K562 (cell line): Measurements from ENCODE around the gene NACC1. TPM values are rescaled to one million over a fixed set of nuclear protein-coding genes. Genes with fewer than 3 reads are reported as not detected.

Source experiments
- BRD4 ChIP-seq: fragments of 200-600 bp; sonication (generic); IDR thresholded peaks from 2 replicates; pipeline ENCODE4 v1.6.1; 2017; ENCODE audit warnings: inconsistent platforms
- CBFA2T3 ChIP-seq: fragments of 450-650 bp; IDR thresholded peaks from 2 replicates; pipeline ENCODE4 v1.6.1; 2017
- E2F1 ChIP-seq: sonication (generic); formaldehyde crosslinking; IDR thresholded peaks from 2 replicates; pipeline ENCODE4 v1.8.1; 2023; ENCODE audit warnings: mild to moderate bottlenecking, missing genetic modification reagents, moderate library complexity
- HNRNPUL1 ChIP-seq: fragments of 200-400 bp; formaldehyde crosslinking; IDR thresholded peaks from 2 replicates; pipeline ENCODE4 v1.6.1; 2017; ENCODE audit warnings: low read length
- JUN ChIP-seq, 2 experiments: sonication (generic) in 1 of 2; formaldehyde crosslinking in 1 of 2; IDR thresholded peaks; 2 replicates each; pipeline versions ENCODE4 v1.6.1 to v1.8.0; 2012 to 2022; ENCODE audit warnings: borderline replicate concordance in 2 of 2, mild to moderate bottlenecking in 2 of 2, improper control_type of control experiment in 1 of 2, low read depth in 1 of 2, low read length in 1 of 2, missing genetic modification reagents in 1 of 2
- KAT8 ChIP-seq: fragments of 450-650 bp; IDR thresholded peaks from 2 replicates; pipeline ENCODE4 v1.6.1; 2016; ENCODE audit warnings: low read depth, mild to moderate bottlenecking
- KLF13 ChIP-seq: fragments of 450-650 bp; IDR thresholded peaks from 2 replicates; pipeline ENCODE4 v1.6.1; 2016; ENCODE audit warnings: missing genetic modification characterization, low read depth, mild to moderate bottlenecking, missing compliant biosample characterization, moderate library complexity, borderline replicate concordance
- MBD2 ChIP-seq: sonication (generic); IDR thresholded peaks from 2 replicates; pipeline ENCODE4 v1.6.1; 2016; ENCODE audit warnings: low read depth, borderline replicate concordance
- MECOM ChIP-seq: fragments of 250-450 bp; sonication (Bioruptor Pico); IDR thresholded peaks from 2 replicates; pipeline ENCODE4 v1.8.0; 2022; ENCODE audit warnings: inconsistent platforms
- PHF20 ChIP-seq: fragments of 450-650 bp; IDR thresholded peaks from 2 replicates; pipeline ENCODE4 v1.6.1; 2018; ENCODE audit not compliant: partially characterized antibody
- PRDM10 ChIP-seq: fragments of 450-650 bp; IDR thresholded peaks from 2 replicates; pipeline ENCODE4 v1.6.1; 2018; ENCODE audit not compliant: partially characterized antibody
- RAD21 ChIP-seq, 2 experiments: fragments of 250-450 bp in 1 of 2; fragments of 450-650 bp in 1 of 2; sonication (Bioruptor Pico) in 1 of 2; formaldehyde crosslinking in 1 of 2; IDR thresholded peaks in 1 of 2; conservative IDR thresholded peaks in 1 of 2; 2 replicates each; pipeline versions ENCODE4 v1.4.0 to v1.8.0; 2020 to 2022; ENCODE audit warnings: mild to moderate bottlenecking in 2 of 2, moderate library complexity in 1 of 2
- RBM39 ChIP-seq: fragments of 200-400 bp; formaldehyde crosslinking; optimal IDR thresholded peaks from 2 replicates; pipeline ENCODE3; 2018; ENCODE audit warnings: low read depth, low read length
- RHOXF2B ChIP-seq: fragments of 250-450 bp; sonication (Bioruptor Pico); conservative IDR thresholded peaks from 2 replicates; pipeline ENCODE4 v1.5.1; 2021
- SMARCB1 ChIP-seq: IDR thresholded peaks from 2 replicates; pipeline ENCODE4 v1.6.1; 2011; ENCODE audit warnings: improper control_type of control experiment, low read depth; ENCODE audit not compliant: insufficient read length
- TCF7L2 ChIP-seq: fragments of 150-350 bp; IDR thresholded peaks from 2 replicates; pipeline ENCODE4 v1.6.1; 2016; ENCODE audit warnings: low read depth, mild to moderate bottlenecking, low read length, moderate library complexity
- TFAP4 ChIP-seq: sonication (generic); formaldehyde crosslinking; IDR thresholded peaks from 2 replicates; pipeline ENCODE4 v1.8.0; 2022; ENCODE audit warnings: missing genetic modification reagents, mild to moderate bottlenecking, moderate library complexity, borderline replicate concordance
- TRIM25 ChIP-seq: fragments of 450-650 bp; IDR thresholded peaks from 2 replicates; pipeline ENCODE4 v1.7.0; 2016; ENCODE audit warnings: borderline replicate concordance
- ZNF217 ChIP-seq: sonication (generic); formaldehyde crosslinking; IDR thresholded peaks from 2 replicates; pipeline ENCODE4 v1.8.0; 2022; ENCODE audit warnings: mild to moderate bottlenecking, missing genetic modification reagents
- ZNF444 ChIP-seq: fragments of 250-450 bp; sonication (Bioruptor Pico); IDR thresholded peaks from 2 replicates; pipeline ENCODE4 v1.4.0; 2020; ENCODE audit warnings: mild to moderate bottlenecking, moderate library complexity
- polyA plus RNA-seq, 8 experiments: library from polyadenylated mRNA; depleted of rRNA in 4 of 8; stranded (reverse) in 5 of 8; unstranded in 3 of 8; fragments of >200 nt; fragmentation: Nextera tagmentation in 2 of 8; fragmentation: Illumina TruSeq in 1 of 8; extraction: Ambion mirVana in 2 of 8; extraction: Trizol in 1 of 8; gene quantifications; 2 replicates each; pipeline versions ENCODE4 v1.2.1 to v1.2.3, GENCODE V29; 2011 to 2014; ENCODE audit warnings: inconsistent platforms in 1 of 8, missing spikeins in 1 of 8
- total RNA-seq, 7 experiments: library from RNA; depleted of rRNA in 6 of 7; stranded (reverse); fragments of >200 nt in 6 of 7; fragmentation: Illumina TruSeq in 2 of 7; extraction: Trizol in 2 of 7; gene quantifications; 2 replicates each; pipeline versions ENCODE4 v1.2.1 to v1.2.3, GENCODE V29; 2011 to 2021; ENCODE audit warnings: low replicate concordance in 1 of 7

Gene NACC1
- total and polyA plus RNA-seq, 9 of the 15 experiments (the other 6 are each of a cell fraction or from before 2014, with no cell fraction given), result 0.04 to 96.6 (median 25.8) TPM

GRCh38 chr19:13163609-13164342, 45.7 kb downstream of the NACC1 start (continued):
- TF ChIP-seq RAD21 (CRISPR knock-in tag; conservative IDR thresholded peaks at IDR 0.05 in 1 of 2, IDR thresholded peaks at IDR 0.05 in 1 of 2), result 0 out of 4 replicates have a peak, but pooled peaks of 1 of the 2 experiments have one; percentile 6
- TF ChIP-seq E2F1 (CRISPR knock-in tag), result no peak
- peak; percentile 70 for TF ChIP-seq PRDM10
- no peak for TF ChIP-seq ZNF444
- TF ChIP-seq MECOM, result 0 out of 2 replicates have a peak, but pooled peaks have one; percentile 3
- 0 out of 2 replicates have a peak, but pooled peaks have one; percentile 12 for TF ChIP-seq BRD4
- TF ChIP-seq JUN (IDR thresholded peaks at IDR 0.05; ENCODE audit: borderline replicate concordance, low read depth, low read length), result peak; percentile 26; the same call in 1 of the 2 replicates
- no peak for TF ChIP-seq JUN (CRISPR knock-in tag; IDR thresholded peaks at IDR 0.05; ENCODE audit: borderline replicate concordance)
- peak; percentile 17 for TF ChIP-seq PHF20
- TF ChIP-seq RBM39, result peak; percentile 64
- TF ChIP-seq RHOXF2B (CRISPR knock-in tag), result 0 out of 2 replicates have a peak, but pooled peaks have one; percentile 6
- peak; percentile 41; the same call in 1 of the 2 replicates for TF ChIP-seq CBFA2T3
- no peak for TF ChIP-seq SMARCB1
- no peak for TF ChIP-seq ZNF217 (CRISPR knock-in tag)
- TF ChIP-seq TRIM25, result peak; percentile 18; the same call in 1 of the 2 replicates
- no peak for TF ChIP-seq TFAP4 (CRISPR knock-in tag)
- TF ChIP-seq KAT8, result no peak
- 0 out of 2 replicates have a peak, but pooled peaks have one; percentile 18 for TF ChIP-seq TCF7L2
- TF ChIP-seq MBD2, result peak; percentile 27; the same call in 1 of the 2 replicates
- TF ChIP-seq HNRNPUL1, result no peak
- peak; percentile 65; the same call in 1 of the 2 replicates for TF ChIP-seq KLF13 (tag)
